Progenitor cell of endocrine pancreas (in vitro differentiated cells): ENCODE data around the gene SPACA4. TPM values are rescaled to one million over a fixed set of nuclear protein-coding genes. Genes with fewer than 3 reads are reported as not detected.

Source experiments
- DNase-seq: peaks from one replicate; pipeline ENCODE4 v3.0.0; 2021; ENCODE audit warnings: low spot score; ENCODE audit not compliant: unreplicated experiment
- H3K27ac Mint-ChIP-seq: 2 replicates; pipeline ENCODE4 v1.8.0; 2021; ENCODE audit warnings: mild to moderate bottlenecking, moderate library complexity, mixed read lengths
- H3K27me3 Mint-ChIP-seq: 2 replicates; pipeline ENCODE4 v1.8.0; 2021; ENCODE audit warnings: mixed read lengths
- H3K36me3 Mint-ChIP-seq: 2 replicates; pipeline ENCODE4 v1.8.0; 2022; ENCODE audit warnings: mixed read lengths; ENCODE audit not compliant: insufficient read depth
- H3K4me1 Mint-ChIP-seq: 2 replicates; pipeline ENCODE4 v1.8.0; 2021; ENCODE audit warnings: low read depth, mixed read lengths
- H3K4me3 Mint-ChIP-seq: 2 replicates; pipeline ENCODE4 v1.8.0; 2021; ENCODE audit warnings: low read depth, mild to moderate bottlenecking, moderate library complexity, mixed read lengths
- H3K9me3 Mint-ChIP-seq: 2 replicates; pipeline ENCODE4 v1.8.0; 2021; ENCODE audit warnings: low read depth, mixed read lengths
- CTCF ChIP-seq: fragments of 200-600 bp; sonication (generic); IDR thresholded peaks from one replicate; pipeline ENCODE4 v1.5.0; 2021; ENCODE audit warnings: antibody characterized with exemption, mild to moderate bottlenecking; ENCODE audit not compliant: unreplicated experiment
- total RNA-seq: library from RNA; stranded (reverse); gene quantifications from 2 replicates; pipeline ENCODE4 v1.2.1, GENCODE V29; 2021

Gene SPACA4
- total RNA-seq, 1 donor from 2014 or later: not detected

- no peak overlapping the region for H3K27ac Mint-ChIP-seq
- no peaks in the 10 kb centered on the region for H3K36me3 Mint-ChIP-seq
- no peak overlapping the region for H3K4me3 Mint-ChIP-seq
- no peak for DNase-seq
- no peak for TF ChIP-seq CTCF
- H3K4me1 Mint-ChIP-seq: peaks cover 7% of the 10 kb centered on the region
- H3K27me3 Mint-ChIP-seq: peaks cover 20% of the 10 kb centered on the region
- H3K9me3 Mint-ChIP-seq: no peaks in the 10 kb centered on the region
These were observed 37.8 kb downstream of the SPACA4 start for GRCh38 chr19:48644355-48644754.

GRCh38 chr19:48644839-48645619 is 38.5 kb downstream of the SPACA4 start:
- no peaks in the 10 kb centered on the region for H3K9me3 Mint-ChIP-seq

GRCh38 chr19:48645620-48646000 is 39.1 kb downstream of the SPACA4 start:
- peaks cover 7% of the 10 kb centered on the region for H3K4me1 Mint-ChIP-seq
- no peaks in the 10 kb centered on the region for H3K36me3 Mint-ChIP-seq
- no peaks in the 10 kb centered on the region for H3K9me3 Mint-ChIP-seq
- DNase-seq: no peak
- peak overlapping the region; percentile 14 for H3K27ac Mint-ChIP-seq
- TF ChIP-seq CTCF: no peak
- peak overlapping the region; percentile 71 for H3K4me3 Mint-ChIP-seq
- peaks cover 15% of the 10 kb centered on the region for H3K27me3 Mint-ChIP-seq

More at GRCh38 chr19:48644839-48645619, 38.5 kb downstream of the SPACA4 start:
- Mint-ChIP-seq H3K4me3 (peak overlapping the region; percentile 71), H3K27me3 (peaks cover 16% of the 10 kb centered on the region), H3K36me3 (no peaks in the 10 kb centered on the region), H3K27ac (no peak overlapping the region), H3K4me1 (peaks cover 7% of the 10 kb centered on the region)
- DNase-seq: no peak
- TF ChIP-seq CTCF: no peak

- H3K36me3 Mint-ChIP-seq: no peaks in the 10 kb centered on the region
- H3K27ac Mint-ChIP-seq: peak within 1 kb of the TSS; percentile 14
- peaks cover 7% of the 10 kb centered on the region for H3K4me1 Mint-ChIP-seq
- peak; percentile 79 for TF ChIP-seq CTCF
- DNase-seq: peak; percentile 92
- peaks cover 3% of the 10 kb centered on the region for H3K9me3 Mint-ChIP-seq
- H3K4me3 Mint-ChIP-seq: peak within 1 kb of the TSS; percentile 71
- peaks cover 15% of the 10 kb centered on the region for H3K27me3 Mint-ChIP-seq
These were observed 39.6 kb downstream of the SPACA4 start, which contains the start of gene CA11 for GRCh38 chr19:48646001-48646721. TSS of gene CA11 (minus strand) at chr19:48646187. CDS start at chr19:48645632, 555 bp downstream.

GRCh38 chr19:48646722-48647216 is 40.2 kb downstream of the SPACA4 start:
- Mint-ChIP-seq H3K9me3 (peaks cover 4% of the 10 kb centered on the region), H3K4me3 (no peak overlapping the region), H3K27ac (no peak overlapping the region), H3K27me3 (peaks cover 12% of the 10 kb centered on the region), H3K4me1 (peaks cover 7% of the 10 kb centered on the region), H3K36me3 (no peaks in the 10 kb centered on the region)
- DNase-seq: no peak
- no peak for TF ChIP-seq CTCF
